NCI-H82 (cell line): ENCODE measurements around the gene EPC1.
A peak's percentile ranks its signal among the peaks of the same experiment; 100 is the strongest.
"Not testable (repeated sequence)": the region's sequence is repeated elsewhere in the genome, so short reads cannot be mapped to it uniquely, and the experiment has no call there.

ENCODE experiments used
- DNase-seq: peaks from one replicate; lab custom pipeline; 2025; lab: John Stamatoyannopoulos, UW

The EPC1 gene

DNA sequence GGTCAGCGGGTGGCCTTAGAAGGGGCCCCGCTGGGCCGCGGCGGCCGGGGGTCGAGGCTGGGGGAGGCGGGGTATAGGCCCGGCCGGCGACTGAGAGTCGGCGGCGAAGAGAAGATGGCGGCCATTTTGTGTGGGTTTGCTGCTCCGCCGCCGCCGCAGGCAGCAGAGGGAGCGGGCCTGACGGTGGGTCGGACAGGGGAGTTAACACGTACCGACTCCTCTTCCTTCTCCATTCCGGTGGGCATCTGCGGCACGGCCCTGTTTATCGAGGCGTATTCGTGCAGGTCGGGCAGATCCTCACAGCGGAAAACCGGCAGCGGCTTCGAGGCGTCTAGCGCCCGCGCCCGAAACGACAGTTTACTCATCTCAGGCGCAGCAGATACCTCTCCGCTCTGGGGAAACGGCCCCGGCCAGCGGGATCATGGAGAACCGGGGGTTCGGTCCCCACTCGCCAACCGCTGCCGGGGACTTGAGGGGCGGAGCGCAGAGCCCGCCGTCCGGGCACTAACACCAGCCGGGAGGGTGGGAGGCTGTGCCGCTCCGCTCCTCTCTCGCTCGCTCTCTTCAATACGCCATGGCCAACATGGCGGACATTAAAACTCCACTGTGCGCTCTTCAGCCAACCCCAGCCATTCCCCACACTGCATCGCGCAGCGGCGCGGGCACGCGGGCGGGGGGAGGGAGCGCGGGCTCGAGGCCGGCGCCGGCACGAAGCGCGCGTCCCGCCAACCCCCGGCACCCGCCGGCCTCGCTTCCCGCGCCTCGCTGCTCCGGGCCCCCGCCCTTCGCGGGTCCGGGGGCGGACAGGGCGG is at the start of gene EPC1:
EPC1 (minus strand) TSS at position 608 of the 812 bp plus-strand sequence; CDS start at position 365, 243 bp downstream.
- DNase-seq, result peak; percentile 85

- no peak for DNase-seq
Measured at GRCh38 chr10:32393911-32394310, 47.0 kb upstream of the EPC1 start.

- DNase-seq, result not testable (repeated sequence)
Measured at GRCh38 chr10:32392284-32392683, 45.3 kb upstream of the EPC1 start.

DNA sequence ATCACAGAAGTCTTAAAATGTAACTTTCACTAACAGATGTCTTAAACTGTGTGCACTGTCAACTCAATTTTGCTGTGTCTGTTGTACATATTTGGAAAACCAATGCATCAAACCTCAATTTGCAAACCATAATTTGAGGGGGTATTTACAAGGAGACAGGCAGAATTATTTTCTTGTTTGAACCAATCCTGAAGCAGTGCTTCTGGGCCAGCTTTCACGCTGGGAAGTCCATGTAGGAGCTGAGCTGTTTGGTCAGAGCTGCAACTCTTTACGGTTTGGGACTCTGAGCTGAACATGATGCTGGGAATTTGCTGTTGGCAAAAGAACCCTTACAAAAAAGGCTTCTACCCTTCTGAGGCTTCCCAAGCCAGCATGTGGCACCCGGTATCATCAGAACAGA is 43.2 kb upstream of the EPC1 start:
- DNase-seq, result no peak

DNA sequence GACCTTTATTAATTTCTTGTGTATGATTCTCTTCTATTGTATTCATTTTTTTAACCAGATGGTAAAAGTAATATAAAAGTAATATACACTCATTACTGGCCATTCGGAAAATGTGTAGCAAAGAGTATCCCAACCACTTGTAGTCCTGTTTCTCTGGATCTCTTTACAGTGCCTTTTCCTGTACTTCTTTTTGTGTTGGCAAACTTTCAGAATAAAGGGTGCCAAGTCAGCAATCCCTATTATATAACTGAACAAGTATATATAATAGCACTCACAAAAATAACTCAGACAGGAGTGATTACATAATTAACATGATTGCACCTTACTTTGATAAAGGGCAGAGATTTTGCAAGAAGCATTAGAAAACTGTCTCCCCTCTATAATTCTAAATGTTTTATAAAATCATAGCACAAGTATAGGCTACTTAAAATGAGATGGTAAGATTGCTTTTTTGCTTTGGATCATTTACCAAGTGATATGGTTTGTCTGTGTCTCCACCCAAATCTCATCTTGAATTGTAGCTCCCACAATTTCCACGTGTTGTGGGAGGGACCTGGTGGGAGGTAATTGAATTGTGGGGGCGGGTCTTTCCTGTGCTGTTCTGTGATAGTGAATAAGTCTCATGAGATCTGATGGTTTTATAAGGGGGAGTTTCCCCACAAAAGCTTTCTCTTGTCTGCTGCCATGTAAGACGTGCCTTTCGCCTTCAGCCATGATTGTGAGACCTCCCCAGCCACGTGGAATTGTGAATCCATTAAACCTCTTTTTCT is 41.5 kb upstream of the EPC1 start:
- DNase-seq, result no peak

DNA sequence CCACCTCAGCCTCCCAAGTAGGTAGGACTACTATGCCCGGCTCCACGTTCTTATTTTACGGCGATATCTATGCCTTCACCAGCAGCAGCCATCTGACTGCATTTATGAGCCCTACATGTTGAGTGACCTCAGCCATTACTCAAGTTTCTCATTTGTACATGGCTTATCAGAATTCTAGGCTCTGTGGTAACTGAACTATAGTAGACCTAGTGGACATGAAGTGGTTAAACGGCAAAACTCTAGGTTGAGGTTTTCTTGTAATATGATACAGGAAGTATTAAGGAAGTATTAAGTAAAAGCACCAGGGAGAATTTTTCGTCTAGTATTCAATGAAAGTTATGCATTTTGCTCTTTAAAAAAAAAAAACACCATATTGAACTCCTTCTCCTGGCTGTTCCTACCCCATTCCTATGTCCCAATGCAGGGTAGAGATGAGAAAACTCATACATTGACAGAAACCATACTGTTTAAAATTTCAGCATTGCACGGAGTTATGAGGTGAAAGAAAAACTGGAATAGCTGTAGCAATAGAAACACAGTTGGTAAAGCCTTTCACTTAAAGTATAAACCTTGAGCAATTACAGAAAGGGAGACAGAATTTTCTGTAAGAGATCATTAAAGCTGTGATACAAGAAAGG is 39.8 kb upstream of the EPC1 start:
- DNase-seq, result no peak

GRCh38 chr10:32384171-32384570 is 37.2 kb upstream of the EPC1 start:
- DNase-seq, result no peak

DNA sequence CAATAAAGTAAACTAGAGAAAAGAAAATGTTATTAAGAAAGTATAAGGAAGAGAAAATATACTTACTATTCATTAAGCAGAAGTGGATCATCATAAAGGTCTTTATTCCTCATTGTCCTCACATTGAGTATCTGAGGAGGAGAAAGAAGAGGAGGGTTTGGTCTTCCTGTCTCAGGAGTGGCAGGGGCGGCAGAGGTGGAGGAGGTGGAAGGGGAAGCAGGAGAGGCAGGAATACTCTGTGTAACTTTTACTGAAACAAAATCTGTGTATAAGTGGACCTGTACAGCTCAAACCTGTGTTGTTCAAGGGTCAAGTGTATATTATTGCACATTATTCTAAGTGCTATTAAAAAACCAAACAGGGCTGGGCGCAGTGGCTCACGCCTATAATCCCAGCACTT is 34.2 kb upstream of the EPC1 start:
- no peak for DNase-seq

DNA sequence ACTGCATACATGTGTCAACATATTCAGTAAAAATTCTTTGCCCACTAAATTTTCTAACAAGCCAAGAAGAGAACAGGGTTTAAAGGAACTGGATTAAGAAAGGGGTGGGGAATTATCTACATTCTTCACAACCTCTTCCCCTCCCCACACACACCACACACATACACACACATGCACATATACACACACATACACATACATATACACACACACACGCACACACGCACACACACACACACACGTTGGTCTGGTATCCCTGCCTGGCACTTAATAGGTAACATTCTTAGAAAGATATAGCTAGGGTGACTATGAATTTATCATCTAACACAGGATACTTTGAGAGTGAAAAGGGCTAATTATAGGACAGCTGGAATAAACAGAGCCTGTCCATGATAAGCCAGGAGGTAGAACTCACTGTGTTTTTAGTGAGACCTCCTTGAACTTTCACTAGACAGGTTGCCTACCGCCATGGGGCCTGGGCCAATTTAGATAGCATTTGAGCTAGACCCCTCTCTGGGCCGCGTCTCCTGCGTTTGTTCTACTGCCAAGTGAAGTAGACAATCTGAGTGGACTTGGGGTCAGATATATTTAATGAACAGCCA is 33.1 kb upstream of the EPC1 start:
- peak; percentile 52 for DNase-seq

DNA sequence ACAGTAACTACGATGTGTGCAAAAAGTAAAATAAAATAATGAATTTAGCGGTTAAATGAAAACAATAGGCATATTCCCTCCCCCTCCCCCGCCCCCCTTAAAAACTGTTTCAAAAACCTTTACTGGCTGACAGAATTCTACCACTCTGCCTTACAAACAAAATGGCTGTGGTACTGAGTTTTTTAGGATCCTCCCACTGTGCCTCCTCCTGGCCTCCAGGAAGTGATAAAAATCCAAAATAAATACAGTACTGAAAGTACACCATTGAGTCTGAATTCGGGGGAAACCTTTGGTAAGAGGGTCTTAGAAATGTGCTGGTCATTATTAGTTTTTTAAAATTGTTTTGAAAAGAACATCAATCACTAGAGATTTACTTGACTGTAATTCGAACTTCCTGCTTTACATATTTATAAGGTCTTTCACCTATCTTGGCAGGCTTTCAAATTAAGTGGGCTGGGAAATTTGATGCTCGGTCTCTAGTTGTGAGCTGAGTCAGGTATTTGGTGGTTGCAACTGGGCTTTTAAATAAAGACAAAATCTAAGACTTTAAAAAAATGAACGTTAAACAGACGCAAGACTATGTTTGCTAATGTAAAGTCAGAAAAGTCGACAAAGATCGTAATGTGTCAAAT is 32.5 kb upstream of the EPC1 start:
- DNase-seq, result peak; percentile 67

- peak; percentile 93 for DNase-seq
Measured at GRCh38 chr10:32378363-32379317, 31.7 kb upstream of the EPC1 start.

DNA sequence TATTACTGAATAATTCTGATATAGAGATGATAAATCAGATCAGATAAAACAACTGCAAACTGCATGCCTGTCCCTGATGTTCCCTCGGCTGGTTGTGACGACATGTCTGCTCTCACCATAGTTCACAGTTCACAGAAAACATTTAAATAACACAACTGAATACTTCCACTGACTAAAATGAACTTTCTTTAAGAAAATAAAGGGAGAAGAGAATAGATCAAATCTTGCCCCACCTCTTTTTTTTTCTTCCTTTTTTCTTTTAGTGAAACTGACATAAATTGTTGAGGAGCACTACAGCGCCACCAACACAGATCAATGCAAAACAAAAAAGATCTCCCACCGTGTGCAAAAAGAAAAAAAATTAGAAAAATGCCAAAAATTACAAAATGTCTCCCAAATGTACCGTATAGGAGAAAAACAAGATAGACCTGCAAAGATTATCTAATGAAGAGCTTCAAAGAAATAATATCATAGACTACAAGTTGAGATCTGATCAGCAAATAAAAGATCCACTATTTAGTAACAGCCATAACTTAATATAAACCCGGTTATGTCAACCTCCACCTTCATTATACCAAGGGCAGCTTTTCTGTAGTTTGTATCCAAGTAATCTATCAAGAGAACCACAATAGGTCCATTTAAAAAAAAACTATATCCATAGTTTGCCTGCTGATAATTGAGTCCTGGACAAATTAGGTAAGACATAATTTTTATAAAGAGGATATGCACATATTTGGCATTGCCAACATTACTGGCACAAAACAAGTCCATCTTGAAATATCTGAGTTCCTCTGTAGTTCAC is 30.7 kb upstream of the EPC1 start:
- DNase-seq, result peak; percentile 52

DNA sequence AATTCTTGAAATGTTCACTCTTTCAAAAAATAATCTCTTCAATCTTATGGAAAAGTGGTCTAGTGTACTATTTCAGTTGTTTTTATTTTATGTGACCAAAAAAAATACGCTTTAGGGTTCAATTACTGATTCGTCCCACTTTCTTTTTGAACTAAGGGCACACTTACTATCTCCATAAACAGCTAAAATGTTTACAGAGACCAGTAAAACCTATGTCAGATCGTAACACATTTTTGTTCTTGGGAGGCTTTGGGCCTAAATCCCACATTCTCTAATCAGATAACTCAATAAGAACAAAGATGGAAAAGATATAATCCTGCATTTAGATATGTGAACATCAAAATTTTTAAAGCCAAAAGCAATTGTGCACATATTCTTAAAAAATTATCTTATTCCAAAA is 29.8 kb upstream of the EPC1 start:
- peak; percentile 7 for DNase-seq

GRCh38 chr10:32376097-32376496 is 29.1 kb upstream of the EPC1 start:
- DNase-seq, result peak; percentile 2

DNA sequence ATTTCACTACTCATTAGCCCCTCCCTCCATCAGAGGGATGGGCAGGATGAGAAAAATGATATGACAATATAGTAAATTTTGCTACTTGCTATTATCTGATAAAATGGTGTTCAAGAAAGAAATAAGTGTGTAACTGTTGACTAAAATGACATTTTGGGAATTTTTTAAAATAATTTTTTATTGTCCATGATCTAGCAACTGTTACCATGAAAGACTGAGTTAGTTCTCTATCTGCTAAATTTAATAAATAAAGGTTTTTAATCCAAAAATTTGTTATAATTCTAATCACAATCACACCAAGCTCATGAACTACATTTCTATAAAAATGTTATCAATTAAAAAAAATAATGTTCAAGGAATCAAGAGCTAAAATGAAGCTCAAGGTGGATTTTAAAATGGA is 28.7 kb upstream of the EPC1 start:
- no peak for DNase-seq

GRCh38 chr10:32374605-32375004 is 27.6 kb upstream of the EPC1 start:
- DNase-seq, result no peak

GRCh38 chr10:32373496-32373895 is 26.5 kb upstream of the EPC1 start:
- DNase-seq, result no peak

- no peak for DNase-seq
Measured at GRCh38 chr10:32373031-32373430, 26.1 kb upstream of the EPC1 start.

- DNase-seq, result no peak
Measured at GRCh38 chr10:32372000-32372875, 25.3 kb upstream of the EPC1 start.
